CD4-positive, alpha-beta memory T cell (primary cell): ENCODE results near the gene RUNX2. TPM values are rescaled to one million over a fixed set of nuclear protein-coding genes. Genes with fewer than 3 reads are reported as not detected.

Experiments used
- CTCF ChIA-PET: fragments of 350-600 bp; sonication (Branson Sonifier 250); formaldehyde crosslinking; loops from one replicate; lab custom pipeline; 2021; ENCODE audit warnings: inconsistent platforms; ENCODE audit not compliant: partially characterized antibody; lab: Charles Lee
- POLR2A ChIA-PET: fragments of 350-600 bp; sonication (Branson Sonifier 250); formaldehyde crosslinking; loops from one replicate; lab custom pipeline; 2021; ENCODE audit not compliant: partially characterized antibody; lab: Charles Lee
- DNase-seq, 5 donors: peaks; one replicate each; pipeline versions ENCODE4 v3.0.0 to v3.0.0-alpha.2; 2020 to 2022; ENCODE audit warnings: mixed read lengths in 1 of 5
- H3K27ac ChIP-seq: one replicate; pipeline ENCODE4 v1.7.0; 2013; ENCODE audit warnings: low read depth, low read length
- H3K27me3 ChIP-seq: 2 replicates; pipeline ENCODE4 v1.7.0; 2013; ENCODE audit warnings: mild to moderate bottlenecking, low read length, moderate library complexity; ENCODE audit not compliant: insufficient read depth
- H3K36me3 ChIP-seq: 2 replicates; pipeline ENCODE4 v1.7.0; 2013; ENCODE audit warnings: mild to moderate bottlenecking, low read length, moderate library complexity; ENCODE audit not compliant: insufficient read depth
- H3K4me1 ChIP-seq: 2 replicates; pipeline ENCODE4 v1.7.0; 2013; ENCODE audit warnings: mild to moderate bottlenecking, low read length, moderate library complexity; ENCODE audit not compliant: insufficient read depth
- H3K4me3 ChIP-seq, 2 donors: one replicate each; pipeline ENCODE4 v1.7.0; 2013; ENCODE audit warnings: low read length in 2 of 2, mild to moderate bottlenecking in 1 of 2
- H3K9me3 ChIP-seq, 2 donors: one replicate each; pipeline ENCODE4 v1.7.0; 2013; ENCODE audit warnings: low read length in 2 of 2, control low read depth in 1 of 2; ENCODE audit not compliant: control insufficient read depth in 1 of 2
- H3K27ac Mint-ChIP-seq, 7 donors: one replicate each; pipeline ENCODE4 v1.8.0; 2020 to 2021; ENCODE audit warnings: mixed read lengths in 7 of 7, mild to moderate bottlenecking in 6 of 7, inconsistent platforms in 3 of 7, moderate library complexity in 3 of 7
- H3K27me3 Mint-ChIP-seq, 2 donors: one replicate each; pipeline ENCODE4 v1.8.0; 2020 to 2021; ENCODE audit warnings: mixed read lengths in 2 of 2
- H3K36me3 Mint-ChIP-seq, 2 donors: one replicate each; pipeline ENCODE4 v1.8.0; 2020 to 2021; ENCODE audit warnings: mixed read lengths in 2 of 2, inconsistent platforms in 1 of 2, mild to moderate bottlenecking in 1 of 2
- H3K4me1 Mint-ChIP-seq, 4 donors: one replicate each; pipeline ENCODE4 v1.8.0; 2020 to 2021; ENCODE audit warnings: mixed read lengths in 4 of 4, mild to moderate bottlenecking in 1 of 4
- H3K4me3 Mint-ChIP-seq, 8 donors: one replicate each; pipeline ENCODE4 v1.8.0; 2020 to 2021; ENCODE audit warnings: mixed read lengths in 8 of 8, mild to moderate bottlenecking in 7 of 8, moderate library complexity in 6 of 8, inconsistent platforms in 3 of 8
- H3K9me3 Mint-ChIP-seq, 8 donors: one replicate each; pipeline ENCODE4 v1.8.0; 2020 to 2021; ENCODE audit warnings: mixed read lengths in 8 of 8, mild to moderate bottlenecking in 5 of 8, inconsistent platforms in 3 of 8, moderate library complexity in 1 of 8
- intact Hi-C: fragments of 100-400 bp; cut with micrococcal nuclease; formaldehyde crosslinking; loops from one replicate; pipeline ENCODE4 v1.15.1; 2023
- polyA plus RNA-seq, 2 donors: library from polyadenylated mRNA; unstranded; fragments of 300-500 nt; fragmentation: Illumina TruSeq; gene quantifications; one replicate each; pipeline ENCODE4 v1.2.3, GENCODE V29; 2021
- total RNA-seq, 2 experiments: library from RNA; stranded (reverse); gene quantifications; one replicate each; pipeline ENCODE4 v1.2.3, GENCODE V29; 2021

RUNX2 gene
- total and polyA plus RNA-seq, 4 experiments from 2014 or later: 4.5 to 26.6 (median 23.3) TPM

DNA sequence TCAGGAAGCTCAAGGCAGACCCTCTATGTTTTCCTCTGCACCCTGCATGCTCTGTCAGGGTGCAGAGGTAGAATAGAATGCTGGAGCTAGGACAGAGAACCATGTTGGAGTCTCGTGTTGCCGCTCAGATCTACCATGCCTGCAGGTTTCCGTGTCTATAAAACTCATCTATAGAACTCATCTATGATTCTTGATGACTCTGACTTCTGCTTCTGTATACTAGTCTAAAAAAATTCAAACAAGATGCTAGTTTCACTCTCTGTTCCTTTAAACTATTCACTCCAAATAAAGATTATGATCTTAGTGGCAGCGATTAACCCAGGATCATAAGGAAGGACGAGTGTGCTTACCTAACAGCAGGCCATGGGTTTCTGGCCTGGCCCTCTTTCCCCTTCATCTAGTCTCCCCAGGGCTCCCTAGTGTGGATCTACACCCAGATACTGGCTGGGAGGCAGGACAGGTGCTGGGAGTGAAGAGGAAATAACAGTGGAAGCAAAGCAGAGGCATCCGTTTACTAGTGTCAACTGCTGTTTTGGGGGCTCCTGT lies 212.3 kb downstream of the RUNX2 start:
- Mint-ChIP-seq H3K9me3 (no peaks in the 10 kb centered on the region), H3K36me3 (peaks cover 44% of the 10 kb centered on the region in 2 donors), H3K27me3 (no peaks in the 10 kb centered on the region), H3K4me3 (no peak overlapping the region), H3K4me1 (peaks cover 4 to 32% (median 25%) of the 10 kb centered on the region in 4 donors), H3K27ac (peak overlapping the region in 3 of 7 donors; percentile 1 to 47 (median 24))
- no peak for DNase-seq
- Histone ChIP-seq H3K4me1 (no peaks in the 10 kb centered on the region), H3K4me3 (no peak overlapping the region), H3K27me3 (no peaks in the 10 kb centered on the region), H3K36me3 (no peaks in the 10 kb centered on the region), H3K27ac (no peak overlapping the region), H3K9me3 (no peaks in the 10 kb centered on the region)
- POLR2A ChIA-PET: no interaction called here
- CTCF ChIA-PET: interaction anchor here (0.9 kb wide), 1 partner anchor 11 kb away, joined by 3 read pairs; no protein-coding TSS in a partner anchor
- intact Hi-C loops: no loop called here

- H3K36me3 ChIP-seq: no peaks in the 10 kb centered on the region
- H3K4me1 Mint-ChIP-seq: peaks cover 6 to 27% (median 18%) of the 10 kb centered on the region in 4 donors
- H3K9me3 ChIP-seq: no peaks in the 10 kb centered on the region
- intact Hi-C loops: no loop called here
- DNase-seq: no peak
- no peak overlapping the region for H3K27ac ChIP-seq
- peaks cover 43 to 46% of the 10 kb centered on the region in 2 donors for H3K36me3 Mint-ChIP-seq
- H3K4me3 Mint-ChIP-seq: no peak overlapping the region
- H3K4me1 ChIP-seq: no peaks in the 10 kb centered on the region
- no peaks in the 10 kb centered on the region for H3K27me3 ChIP-seq
- peak overlapping the region in 2 of 7 donors; percentile 35 to 36 for H3K27ac Mint-ChIP-seq
- no peaks in the 10 kb centered on the region for H3K9me3 Mint-ChIP-seq
- POLR2A ChIA-PET: no interaction called here
- H3K27me3 Mint-ChIP-seq: no peaks in the 10 kb centered on the region
- no peak overlapping the region for H3K4me3 ChIP-seq
- CTCF ChIA-PET: no interaction called here
Measured at GRCh38 chr6:45541934-45542333, 213.8 kb downstream of the RUNX2 start.

DNA sequence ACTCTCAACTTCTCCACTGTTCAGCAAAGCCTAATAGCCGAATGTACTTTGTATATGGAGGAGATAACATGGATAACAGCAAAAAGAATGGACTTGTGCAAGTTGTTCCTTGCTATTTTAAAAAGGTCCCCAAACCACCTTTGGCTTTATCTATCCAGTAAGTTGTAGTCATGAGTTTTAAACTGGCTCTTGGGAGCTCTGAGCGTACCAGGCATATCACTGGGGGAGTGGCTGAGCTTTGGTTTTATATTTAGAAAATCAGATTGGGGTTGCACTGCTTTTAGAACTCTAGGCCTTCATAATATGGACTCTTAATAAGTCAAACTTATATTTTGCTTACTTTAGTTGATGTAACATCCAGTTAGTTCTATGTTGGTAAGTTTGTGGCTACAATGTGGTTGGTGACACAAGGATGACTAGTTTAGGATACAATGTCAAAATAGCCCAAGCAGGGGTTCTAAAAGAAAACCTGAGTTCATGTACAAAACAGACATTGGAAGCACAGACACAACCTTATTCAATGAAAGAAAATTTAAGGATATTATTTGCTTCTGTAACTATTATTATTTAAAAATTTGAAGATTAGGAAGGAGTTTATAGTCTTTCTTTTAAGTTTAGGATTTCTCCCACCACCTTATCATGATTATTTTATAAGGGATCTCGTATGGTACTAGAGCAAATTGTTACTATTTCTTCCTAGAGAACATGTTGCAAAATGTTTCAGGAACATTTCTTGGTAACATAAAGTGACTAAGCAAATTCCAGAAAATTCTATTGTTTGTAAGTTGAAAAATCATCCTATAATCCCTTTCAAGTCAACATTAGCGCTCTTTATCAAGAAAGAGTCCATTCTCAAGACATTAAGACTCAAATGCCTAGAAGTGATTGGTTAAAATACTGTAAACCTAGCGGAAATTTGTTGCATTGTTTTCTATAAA lies 215.4 kb downstream of the RUNX2 start:
- CTCF ChIA-PET: interaction anchor here (2.9 kb wide), 1 partner anchor 171 kb away, joined by 8 read pairs; no protein-coding TSS in a partner anchor
- H3K4me1 Mint-ChIP-seq: peaks cover 7 to 22% (median 15%) of the 10 kb centered on the region in 4 donors

DNA sequence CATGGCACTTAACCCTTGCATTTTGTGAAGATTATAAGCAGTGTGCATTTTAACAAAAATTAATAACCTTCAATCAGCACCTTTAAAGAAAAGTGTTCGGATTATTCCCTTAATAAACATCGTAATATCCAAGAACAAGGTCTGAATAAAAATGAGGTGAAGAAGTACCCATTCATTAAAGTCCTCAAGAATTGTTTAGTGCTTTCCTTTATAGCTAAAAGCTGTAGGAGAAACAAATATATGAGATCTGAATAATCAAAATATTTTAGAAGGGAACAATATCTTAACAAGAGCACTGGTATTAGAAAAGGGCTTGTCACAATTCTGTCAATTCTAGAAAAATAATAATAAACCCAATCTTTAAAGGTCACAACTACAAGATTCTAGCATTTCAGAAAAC lies 217.3 kb downstream of the RUNX2 start:
- Mint-ChIP-seq H3K4me3 (no peak overlapping the region), H3K27me3 (no peaks in the 10 kb centered on the region), H3K36me3 (peaks cover 39 to 42% of the 10 kb centered on the region in 2 donors), H3K27ac (no peak overlapping the region), H3K9me3 (no peaks in the 10 kb centered on the region), H3K4me1 (peaks cover 4 to 16% (median 12%) of the 10 kb centered on the region in 4 donors)
- POLR2A ChIA-PET: interaction anchor here (1.1 kb wide), 1 partner anchor 36 kb away, joined by 3 read pairs; no protein-coding TSS in a partner anchor
- CTCF ChIA-PET: interaction anchor here (2.9 kb wide), 1 partner anchor 169 kb away, joined by 8 read pairs; no protein-coding TSS in a partner anchor
- H3K27ac ChIP-seq: no peak overlapping the region
- DNase-seq: no peak
- intact Hi-C loops: no loop called here
- H3K4me3 ChIP-seq: no peak overlapping the region
- H3K36me3 ChIP-seq: no peaks in the 10 kb centered on the region
- no peaks in the 10 kb centered on the region for H3K9me3 ChIP-seq
- H3K27me3 ChIP-seq: no peaks in the 10 kb centered on the region
- H3K4me1 ChIP-seq: no peaks in the 10 kb centered on the region

More for the DNA sequence above, 215.4 kb downstream of the RUNX2 start:
- H3K27ac ChIP-seq: no peak overlapping the region
- Mint-ChIP-seq H3K36me3 (peaks cover 45 to 53% of the 10 kb centered on the region in 2 donors), H3K4me3 (no peak overlapping the region), H3K9me3 (no peaks in the 10 kb centered on the region), H3K27me3 (no peaks in the 10 kb centered on the region), H3K27ac (peak overlapping the region in 4 of 7 donors; percentile 3 to 38 (median 6))
- H3K27me3 ChIP-seq: no peaks in the 10 kb centered on the region
- no peaks in the 10 kb centered on the region for H3K4me1 ChIP-seq
- no peak for DNase-seq
- intact Hi-C loops: no loop called here
- no peaks in the 10 kb centered on the region for H3K9me3 ChIP-seq
- H3K4me3 ChIP-seq: no peak overlapping the region
- POLR2A ChIA-PET: no interaction called here
- H3K36me3 ChIP-seq: no peaks in the 10 kb centered on the region

GRCh38 chr6:45548657-45549515 lies 220.8 kb downstream of the RUNX2 start:
- no peak for DNase-seq
- no peak overlapping the region for H3K27ac ChIP-seq
- H3K9me3 ChIP-seq: no peaks in the 10 kb centered on the region
- Mint-ChIP-seq H3K27ac (peak overlapping the region in 5 of 7 donors; percentile 21 to 82 (median 54)), H3K27me3 (no peaks in the 10 kb centered on the region), H3K4me1 (peaks cover 9 to 18% (median 14%) of the 10 kb centered on the region in 4 donors), H3K9me3 (no peaks in the 10 kb centered on the region), H3K4me3 (no peak overlapping the region), H3K36me3 (peaks cover 26% of the 10 kb centered on the region in 2 donors)
- no peak overlapping the region for H3K4me3 ChIP-seq
- H3K27me3 ChIP-seq: no peaks in the 10 kb centered on the region
- CTCF ChIA-PET: no interaction called here
- H3K4me1 ChIP-seq: peaks cover 6% of the 10 kb centered on the region
- no peaks in the 10 kb centered on the region for H3K36me3 ChIP-seq
- intact Hi-C loops: no loop called here
- POLR2A ChIA-PET: interaction anchor here (1.6 kb wide), 1 partner anchor 12 kb away, joined by 4 read pairs; no protein-coding TSS in a partner anchor

GRCh38 chr6:45552536-45552935 lies 224.4 kb downstream of the RUNX2 start:
- Histone ChIP-seq H3K27me3 (no peaks in the 10 kb centered on the region), H3K27ac (no peak overlapping the region), H3K36me3 (no peaks in the 10 kb centered on the region), H3K4me1 (peaks cover 15% of the 10 kb centered on the region), H3K4me3 (no peak overlapping the region), H3K9me3 (no peaks in the 10 kb centered on the region)
- Mint-ChIP-seq H3K4me3 (no peak overlapping the region), H3K9me3 (no peaks in the 10 kb centered on the region), H3K27me3 (no peaks in the 10 kb centered on the region), H3K27ac (peak overlapping the region in 3 of 7 donors; percentile 45 to 50 (median 46)), H3K4me1 (peaks cover 15 to 34% (median 19%) of the 10 kb centered on the region in 4 donors), H3K36me3 (peaks cover 12 to 18% of the 10 kb centered on the region in 2 donors)
- no peak for DNase-seq
- ChIA-PET CTCF (no interaction called here), POLR2A (no interaction called here)
- intact Hi-C loops: no loop called here
